Thymus (tissue), 11 donors: ENCODE measurements around the gene PTPN6. TPM values are rescaled to one million over a fixed set of nuclear protein-coding genes. Genes with fewer than 3 reads are reported as not detected.

ENCODE experiments used
- DNase-seq, 9 donors: peaks; one replicate each; pipeline ENCODE4 v3.0.0-alpha.2; 2013; ENCODE audit warnings: low spot score in 9 of 9, low read depth in 6 of 9, missing footprints in 1 of 9
- H3K27ac ChIP-seq, 2 donors: one replicate each; pipeline ENCODE4 v1.5.1; 2013; ENCODE audit warnings: control low read depth in 1 of 2, low read depth in 1 of 2, low read length in 1 of 2, mild to moderate bottlenecking in 1 of 2, moderate library complexity in 1 of 2
- H3K27me3 ChIP-seq, 2 donors: one replicate each; pipeline ENCODE4 v1.5.1; 2013; ENCODE audit warnings: low read length in 1 of 2; ENCODE audit not compliant: control insufficient read depth in 2 of 2, insufficient read depth in 1 of 2
- H3K36me3 ChIP-seq, 2 donors: one replicate each; pipeline ENCODE4 v1.5.1; 2013; ENCODE audit warnings: low read length in 1 of 2, mild to moderate bottlenecking in 1 of 2, moderate library complexity in 1 of 2; ENCODE audit not compliant: control insufficient read depth in 2 of 2, insufficient read depth in 2 of 2
- H3K4me1 ChIP-seq, 2 donors: one replicate each; pipeline ENCODE4 v1.5.1; 2013; ENCODE audit warnings: low read length in 2 of 2; ENCODE audit not compliant: control insufficient read depth in 2 of 2, insufficient read depth in 2 of 2
- H3K4me3 ChIP-seq, 2 donors: one replicate each; pipeline ENCODE4 v1.5.1; 2013; ENCODE audit warnings: low read length in 2 of 2, control low read depth in 1 of 2, mild to moderate bottlenecking in 1 of 2
- H3K9me3 ChIP-seq, 2 donors: one replicate each; pipeline ENCODE4 v1.5.1; 2013; ENCODE audit warnings: low read length in 1 of 2, mild to moderate bottlenecking in 1 of 2; ENCODE audit not compliant: control insufficient read depth in 2 of 2, insufficient read depth in 1 of 2
- WGBS: extraction: QIAGEN DNeasy Blood & Tissue Kit; methylation state at CpG from one replicate; pipeline ENCODE4 v1.1.7; 2013; 5-methylcytosine and 5-hydroxymethylcytosine counted together
- polyA plus RNA-seq: library from polyadenylated mRNA; stranded (reverse); fragments of 200-250 nt; gene quantifications from one replicate; pipeline ENCODE4 v1.2.3, GENCODE V29; 2013
- total RNA-seq: library from RNA; stranded (reverse); fragments of 120-200 nt; gene quantifications from one replicate; pipeline ENCODE4 v1.2.4, GENCODE V29; 2013
- donor health status: healthy.

The PTPN6 gene
- total and polyA plus RNA-seq, 2 donors, result 147 to 213 TPM

DNA sequence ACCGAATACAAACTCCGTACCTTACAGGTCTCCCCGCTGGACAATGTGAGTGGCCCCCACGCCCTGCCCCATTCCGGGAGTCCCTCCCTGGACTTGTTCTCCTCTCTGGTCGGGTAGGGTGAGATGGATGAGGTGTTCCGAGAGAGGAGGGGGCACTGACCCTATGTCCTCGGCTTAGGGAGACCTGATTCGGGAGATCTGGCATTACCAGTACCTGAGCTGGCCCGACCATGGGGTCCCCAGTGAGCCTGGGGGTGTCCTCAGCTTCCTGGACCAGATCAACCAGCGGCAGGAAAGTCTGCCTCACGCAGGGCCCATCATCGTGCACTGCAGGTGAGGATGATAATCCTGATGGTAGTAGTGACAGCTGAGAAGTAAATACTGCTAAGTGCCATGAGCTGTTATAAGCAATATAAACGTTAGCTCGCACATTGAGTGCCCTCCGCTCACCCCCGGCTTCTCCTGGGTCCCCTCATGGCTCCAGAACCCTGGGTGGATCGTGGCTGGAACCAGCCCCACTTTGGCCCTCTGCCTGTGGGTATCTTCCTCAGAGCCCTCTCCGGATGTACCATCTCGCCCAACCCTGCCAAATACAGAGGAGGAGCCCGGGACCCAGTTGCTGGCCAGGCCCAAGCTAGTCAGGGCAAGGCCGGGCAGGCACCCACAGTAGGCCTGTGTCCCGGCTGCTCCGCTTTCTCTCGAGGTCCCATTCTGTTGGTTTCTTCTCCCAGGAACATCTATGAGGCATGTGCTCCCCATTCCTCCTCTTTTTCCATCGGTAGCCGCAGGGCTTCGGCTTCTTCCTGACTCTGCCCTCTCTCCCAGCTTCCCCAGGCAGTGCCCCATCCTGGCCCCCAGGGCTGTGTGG lies 6.8 kb downstream of the PTPN6 start:
- H3K27me3 ChIP-seq, result no peaks in the 10 kb centered on the region
- H3K9me3 ChIP-seq, result peaks cover 0 to 7% of the 10 kb centered on the region in 2 donors
- peaks cover 68 to 99% of the 10 kb centered on the region in 2 donors for H3K4me1 ChIP-seq
- peak overlapping the region; percentile 45 to 93 for H3K27ac ChIP-seq
- DNase-seq, result no peak
- WGBS, result 93% methylated on average over 28 of the region's 28 CpGs
- peak overlapping the region in 1 of 2 donors; percentile 28 for H3K4me3 ChIP-seq
- peaks cover 71 to 80% of the 10 kb centered on the region in 2 donors for H3K36me3 ChIP-seq

- Histone ChIP-seq H3K27ac (peak overlapping the region; percentile 68 to 93), H3K4me3 (peak overlapping the region; percentile 28 to 38), H3K9me3 (peaks cover 0 to 7% of the 10 kb centered on the region in 2 donors), H3K4me1 (peaks cover 68 to 94% of the 10 kb centered on the region in 2 donors), H3K27me3 (no peaks in the 10 kb centered on the region), H3K36me3 (peaks cover 71 to 76% of the 10 kb centered on the region in 2 donors)
- peak in 1 of 9 donors; percentile 31 for DNase-seq
- WGBS, result 28% methylated on average over 10 of the region's 10 CpGs
These were observed 7.5 kb downstream of the PTPN6 start for GRCh38 chr12:6958609-6959057.

- peak overlapping the region; percentile 68 to 93 for H3K27ac ChIP-seq
- peaks cover 71 to 78% of the 10 kb centered on the region in 2 donors for H3K36me3 ChIP-seq
- no peaks in the 10 kb centered on the region for H3K27me3 ChIP-seq
- WGBS, result 33% methylated on average over 24 of the region's 24 CpGs
- H3K4me3 ChIP-seq, result peak overlapping the region; percentile 28 to 38
- peaks cover 66 to 88% of the 10 kb centered on the region in 2 donors for H3K4me1 ChIP-seq
- peaks cover 0 to 7% of the 10 kb centered on the region in 2 donors for H3K9me3 ChIP-seq
- DNase-seq, result peak in 3 of 9 donors; percentile 60 to 84 (median 67)
These were observed 8.1 kb downstream of the PTPN6 start for GRCh38 chr12:6959058-6959804.

DNA sequence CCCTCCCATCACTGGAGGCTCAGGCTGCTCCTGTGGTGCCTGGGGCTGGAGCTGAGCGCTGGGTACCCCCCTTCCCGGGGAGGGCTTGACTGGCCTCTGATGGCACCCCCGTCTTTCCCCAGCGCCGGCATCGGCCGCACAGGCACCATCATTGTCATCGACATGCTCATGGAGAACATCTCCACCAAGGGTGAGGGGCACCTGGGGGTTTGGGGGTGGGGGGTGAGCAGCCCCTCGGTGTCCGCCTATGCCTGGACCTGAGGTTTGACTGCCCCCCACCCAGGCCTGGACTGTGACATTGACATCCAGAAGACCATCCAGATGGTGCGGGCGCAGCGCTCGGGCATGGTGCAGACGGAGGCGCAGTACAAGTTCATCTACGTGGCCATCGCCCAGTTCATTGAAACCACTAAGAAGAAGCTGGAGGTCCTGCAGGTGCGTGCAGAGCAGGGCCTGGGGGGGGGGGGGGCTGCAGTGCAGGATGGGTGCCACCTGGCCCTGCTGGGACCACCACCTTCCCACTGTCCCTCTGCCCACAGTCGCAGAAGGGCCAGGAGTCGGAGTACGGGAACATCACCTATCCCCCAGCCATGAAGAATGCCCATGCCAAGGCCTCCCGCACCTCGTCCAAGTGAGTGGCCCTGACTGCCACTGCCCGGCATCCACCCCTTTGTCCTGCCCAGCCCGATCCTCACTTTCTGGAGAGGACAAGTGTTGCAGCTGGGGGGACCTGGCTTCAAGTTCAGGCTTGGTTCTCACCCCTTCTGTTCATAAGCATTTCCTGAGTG lies 8.8 kb downstream of the PTPN6 start:
- WGBS, result 93% methylated on average over 26 of the region's 26 CpGs
- peak overlapping the region; percentile 68 to 69 for H3K27ac ChIP-seq
- no peak for DNase-seq
- H3K27me3 ChIP-seq, result no peaks in the 10 kb centered on the region
- peaks cover 0 to 7% of the 10 kb centered on the region in 2 donors for H3K9me3 ChIP-seq
- no peak overlapping the region for H3K4me3 ChIP-seq
- H3K36me3 ChIP-seq, result peaks cover 65 to 81% of the 10 kb centered on the region in 2 donors
- peaks cover 58 to 87% of the 10 kb centered on the region in 2 donors for H3K4me1 ChIP-seq

GRCh38 chr12:6960593-6961277 lies 9.6 kb downstream of the PTPN6 start:
- DNase-seq, result no peak
- peaks cover 63 to 81% of the 10 kb centered on the region in 2 donors for H3K36me3 ChIP-seq

DNA sequence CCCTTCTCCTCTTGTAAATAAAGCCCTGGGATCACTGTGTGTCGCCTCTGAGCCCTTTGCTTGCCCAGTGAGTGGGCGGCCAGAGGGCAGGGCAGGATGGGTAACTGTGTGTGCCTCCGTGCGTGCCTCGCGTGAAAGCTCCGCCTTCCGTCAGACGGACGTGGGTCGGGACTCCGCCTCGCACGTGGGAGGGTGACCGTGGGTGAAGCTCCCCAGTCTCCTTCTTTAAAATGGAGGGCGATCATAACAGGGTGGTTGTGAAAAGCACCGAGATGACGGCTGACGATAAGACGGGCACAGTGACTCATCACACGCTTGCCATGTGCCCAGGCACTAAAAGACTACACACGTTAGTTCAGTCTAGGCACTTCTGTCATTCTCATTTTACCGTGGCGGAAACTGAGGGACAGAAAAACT lies 10.1 kb downstream of the PTPN6 start:
- peaks cover 0 to 7% of the 10 kb centered on the region in 2 donors for H3K9me3 ChIP-seq
- H3K27me3 ChIP-seq, result no peaks in the 10 kb centered on the region
- H3K4me3 ChIP-seq, result no peak overlapping the region
- peak in 1 of 9 donors; percentile 69 for DNase-seq
- peak overlapping the region; percentile 69 to 76 for H3K27ac ChIP-seq
- peaks cover 50 to 84% of the 10 kb centered on the region in 2 donors for H3K4me1 ChIP-seq
- peaks cover 61 to 81% of the 10 kb centered on the region in 2 donors for H3K36me3 ChIP-seq
- 70% methylated on average over 24 of the region's 24 CpGs for WGBS

More at GRCh38 chr12:6960593-6961277, 9.6 kb downstream of the PTPN6 start:
- Histone ChIP-seq H3K27ac (peak overlapping the region; percentile 69 to 76), H3K4me3 (no peak overlapping the region), H3K4me1 (peaks cover 53 to 86% of the 10 kb centered on the region in 2 donors), H3K9me3 (peaks cover 0 to 7% of the 10 kb centered on the region in 2 donors), H3K27me3 (no peaks in the 10 kb centered on the region)
- 92% methylated on average over 13 of the region's 13 CpGs for WGBS

DNA sequence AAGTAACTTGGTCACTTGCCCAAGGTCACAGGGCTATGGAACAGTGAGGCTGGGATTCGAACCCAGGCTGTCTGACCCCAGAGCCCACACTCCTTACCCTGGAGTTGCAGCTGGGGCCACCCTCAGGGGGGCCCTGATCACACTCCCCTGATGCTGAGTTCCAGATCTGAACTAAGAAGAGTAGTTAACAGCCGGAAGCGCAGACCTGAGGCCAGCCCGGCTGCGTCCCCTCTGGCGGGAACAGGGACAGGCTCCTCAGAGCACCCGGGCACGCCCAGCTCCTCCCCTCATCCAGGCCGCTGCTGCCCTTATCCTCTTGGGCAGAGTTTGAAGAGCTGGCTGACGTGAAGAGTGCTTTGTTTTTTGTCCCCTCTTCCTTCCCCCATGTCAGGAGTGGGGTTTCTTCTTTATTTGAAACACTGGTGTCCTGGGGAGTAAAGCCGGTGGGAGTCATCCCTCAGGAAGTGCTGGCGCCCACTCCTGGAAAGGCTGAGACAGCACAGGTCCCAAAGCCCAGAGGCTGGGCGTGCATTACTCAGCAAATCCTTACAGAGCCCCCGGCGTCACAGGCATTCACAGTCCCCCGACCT lies 10.6 kb downstream of the PTPN6 start:
- Histone ChIP-seq H3K4me3 (no peak overlapping the region), H3K36me3 (peaks cover 59 to 81% of the 10 kb centered on the region in 2 donors), H3K27me3 (no peaks in the 10 kb centered on the region), H3K9me3 (peaks cover 0 to 7% of the 10 kb centered on the region in 2 donors), H3K4me1 (peaks cover 47 to 82% of the 10 kb centered on the region in 2 donors), H3K27ac (peak overlapping the region; percentile 69 to 76)
- DNase-seq, result peak in 1 of 9 donors; percentile 33
- WGBS, result 59% methylated on average over 16 of the region's 16 CpGs
